Naive thymus-derived CD4-positive, alpha-beta T cell (primary cell): ENCODE measurements around the gene NEK7. TPM values are rescaled to one million over a fixed set of nuclear protein-coding genes. Genes with fewer than 3 reads are reported as not detected.

Experiments
- ATAC-seq: fragments of 150-1000 bp; cut with Tn5 transposase; 2 replicates; pipeline ENCODE4 v1.10.0; 2021; ENCODE audit warnings: mild to moderate bottlenecking, moderate library complexity
- CTCF ChIA-PET: fragments of 350-600 bp; sonication (Branson Sonifier 250); formaldehyde crosslinking; loops from one replicate; lab custom pipeline; 2021; ENCODE audit warnings: antibody characterized with exemption; lab: Charles Lee
- POLR2A ChIA-PET: fragments of 350-600 bp; sonication (Branson Sonifier 250); formaldehyde crosslinking; loops from one replicate; lab custom pipeline; 2021; ENCODE audit warnings: antibody characterized with exemption, inconsistent platforms; lab: Charles Lee
- DNase-seq, 9 donors: peaks; one replicate each; pipeline versions ENCODE4 v3.0.0 to v3.0.0-alpha.2; 2020 to 2022; ENCODE audit warnings: mixed read lengths in 1 of 9
- H3K27ac ChIP-seq: one replicate; pipeline ENCODE4 v1.7.0; 2013; ENCODE audit warnings: mild to moderate bottlenecking, low read depth, low read length, moderate library complexity
- H3K27me3 ChIP-seq, 2 donors: one replicate each; pipeline ENCODE4 v1.7.0; 2013; ENCODE audit warnings: low read length in 2 of 2, mild to moderate bottlenecking in 2 of 2, moderate library complexity in 2 of 2; ENCODE audit not compliant: control insufficient read depth in 2 of 2, insufficient read depth in 2 of 2
- H3K36me3 ChIP-seq, 3 experiments: 1 replicate in 2 of 3; 2 replicates in 1 of 3; pipeline ENCODE4 v1.7.0; 2013; ENCODE audit warnings: low read length in 3 of 3, mild to moderate bottlenecking in 3 of 3, moderate library complexity in 1 of 3; ENCODE audit not compliant: insufficient read depth in 3 of 3, control insufficient read depth in 2 of 3
- H3K4me1 ChIP-seq, 2 donors: one replicate each; pipeline ENCODE4 v1.7.0; 2013; ENCODE audit warnings: low read length in 2 of 2, mild to moderate bottlenecking in 2 of 2, moderate library complexity in 1 of 2; ENCODE audit not compliant: control insufficient read depth in 2 of 2, insufficient read depth in 2 of 2
- H3K4me3 ChIP-seq: 2 replicates; pipeline ENCODE4 v1.7.0; 2013; ENCODE audit warnings: mild to moderate bottlenecking, low read length
- H3K9me3 ChIP-seq, 3 experiments: 1 replicate in 2 of 3; 2 replicates in 1 of 3; pipeline ENCODE4 v1.7.0; 2013; ENCODE audit warnings: low read length in 3 of 3; ENCODE audit not compliant: control insufficient read depth in 2 of 3
- H3K27ac Mint-ChIP-seq, 9 donors: one replicate each; pipeline ENCODE4 v1.8.0; 2020 to 2022; ENCODE audit warnings: mixed read lengths in 9 of 9, mild to moderate bottlenecking in 8 of 9, moderate library complexity in 5 of 9, inconsistent platforms in 2 of 9
- H3K27me3 Mint-ChIP-seq, 5 donors: one replicate each; pipeline ENCODE4 v1.8.0; 2021 to 2022; ENCODE audit warnings: mixed read lengths in 5 of 5, mild to moderate bottlenecking in 1 of 5
- H3K36me3 Mint-ChIP-seq, 5 donors: one replicate each; pipeline ENCODE4 v1.8.0; 2020 to 2022; ENCODE audit warnings: mixed read lengths in 5 of 5, mild to moderate bottlenecking in 3 of 5, inconsistent platforms in 1 of 5
- H3K4me1 Mint-ChIP-seq, 7 donors: one replicate each; pipeline ENCODE4 v1.8.0; 2020 to 2022; ENCODE audit warnings: mixed read lengths in 7 of 7, mild to moderate bottlenecking in 3 of 7, inconsistent platforms in 1 of 7
- H3K4me3 Mint-ChIP-seq, 10 donors: one replicate each; pipeline ENCODE4 v1.8.0; 2020 to 2022; ENCODE audit warnings: mild to moderate bottlenecking in 10 of 10, mixed read lengths in 10 of 10, moderate library complexity in 6 of 10, inconsistent platforms in 2 of 10
- H3K9me3 Mint-ChIP-seq, 11 donors: one replicate each; pipeline ENCODE4 v1.8.0; 2020 to 2022; ENCODE audit warnings: mixed read lengths in 11 of 11, mild to moderate bottlenecking in 4 of 11, inconsistent platforms in 1 of 11, moderate library complexity in 1 of 11
- intact Hi-C, 2 donors: fragments of 100-400 bp; cut with micrococcal nuclease; formaldehyde crosslinking; loops; one replicate each; pipeline ENCODE4 v1.15.1; 2023
- polyA plus RNA-seq, 2 donors: library from polyadenylated mRNA; unstranded; fragments of 300-500 nt; fragmentation: Illumina TruSeq; gene quantifications; one replicate each; pipeline ENCODE4 v1.2.3, GENCODE V29; 2021
- total RNA-seq, 6 experiments: library from RNA in 5 of 6; stranded (reverse) in 5 of 6; gene quantifications; 1 replicate in 5 of 6; 2 replicates in 1 of 6; pipeline ENCODE4 v1.2.3 and lab custom pipeline; 2021 to 2026

The NEK7 gene
- total and polyA plus RNA-seq, 7 experiments from 2014 or later: 25.1 to 68.4 (median 44.5) TPM

DNA sequence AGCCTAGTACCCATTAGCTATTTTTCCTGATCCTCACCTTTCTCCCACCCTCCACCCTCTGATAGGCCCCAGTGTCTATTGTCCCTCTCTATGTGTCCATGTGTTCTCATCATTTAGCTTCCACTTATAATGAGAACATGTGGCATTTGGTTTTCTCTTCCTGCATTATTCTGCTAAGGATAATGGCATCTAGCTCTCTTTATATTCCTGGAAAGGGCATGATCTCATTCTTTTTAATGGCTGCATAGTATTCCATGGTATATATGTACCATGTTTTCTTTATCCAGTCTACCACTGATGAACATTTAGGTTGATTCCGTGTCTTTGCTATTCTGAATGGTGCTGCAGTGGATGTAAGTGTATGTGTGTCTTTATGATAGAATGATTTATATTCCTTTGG is 178.9 kb downstream of the NEK7 start:
- Histone ChIP-seq H3K36me3 (no peaks in the 10 kb centered on the region), H3K4me3 (no peak overlapping the region), H3K9me3 (no peaks in the 10 kb centered on the region), H3K27me3 (no peaks in the 10 kb centered on the region), H3K27ac (no peak overlapping the region), H3K4me1 (no peaks in the 10 kb centered on the region)
- Mint-ChIP-seq H3K9me3 (peaks cover 0 to 8% (median 0%) of the 10 kb centered on the region in 11 donors), H3K27ac (no peak overlapping the region), H3K4me3 (no peak overlapping the region), H3K36me3 (peaks cover 0 to 1% (median 0%) of the 10 kb centered on the region in 5 donors), H3K4me1 (no peaks in the 10 kb centered on the region), H3K27me3 (peaks cover 0 to 19% (median 3%) of the 10 kb centered on the region in 5 donors)
- no peak for DNase-seq
- ATAC-seq: no peak
- intact Hi-C loops: no loop called here
- ChIA-PET CTCF (no interaction called here), POLR2A (no interaction called here)

DNA sequence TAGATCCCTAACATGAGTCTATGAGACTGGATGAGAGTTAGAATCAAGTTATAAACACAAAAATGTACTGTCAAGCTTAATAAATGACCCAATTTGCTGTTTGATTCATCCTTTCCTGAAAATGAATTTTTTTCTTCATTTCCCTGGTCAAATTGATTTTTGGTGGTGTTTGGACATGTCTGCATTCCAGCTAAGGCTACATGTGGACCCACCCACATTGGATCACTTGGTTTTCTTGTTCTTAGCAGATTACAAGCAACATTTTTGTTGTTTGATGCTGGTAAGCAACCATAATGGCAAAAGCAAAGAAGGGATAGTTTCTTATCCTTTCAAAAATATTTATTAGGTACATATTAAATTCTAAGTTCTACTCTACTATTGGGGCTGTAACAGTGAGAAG is 181.1 kb downstream of the NEK7 start:
- Histone ChIP-seq H3K27me3 (no peaks in the 10 kb centered on the region), H3K9me3 (no peaks in the 10 kb centered on the region), H3K27ac (no peak overlapping the region), H3K4me3 (no peak overlapping the region), H3K4me1 (no peaks in the 10 kb centered on the region), H3K36me3 (no peaks in the 10 kb centered on the region)
- ATAC-seq: no peak
- peaks cover 0 to 8% (median 0%) of the 10 kb centered on the region in 11 donors for H3K9me3 Mint-ChIP-seq
- ChIA-PET CTCF (no interaction called here), POLR2A (no interaction called here)
- intact Hi-C loops: no loop called here
- H3K27ac Mint-ChIP-seq: no peak overlapping the region
- H3K36me3 Mint-ChIP-seq: peaks cover 0 to 1% (median 0%) of the 10 kb centered on the region in 5 donors
- H3K4me3 Mint-ChIP-seq: no peak overlapping the region
- no peaks in the 10 kb centered on the region for H3K4me1 Mint-ChIP-seq
- no peak for DNase-seq
- peaks cover 0 to 4% (median 0%) of the 10 kb centered on the region in 5 donors for H3K27me3 Mint-ChIP-seq

DNA sequence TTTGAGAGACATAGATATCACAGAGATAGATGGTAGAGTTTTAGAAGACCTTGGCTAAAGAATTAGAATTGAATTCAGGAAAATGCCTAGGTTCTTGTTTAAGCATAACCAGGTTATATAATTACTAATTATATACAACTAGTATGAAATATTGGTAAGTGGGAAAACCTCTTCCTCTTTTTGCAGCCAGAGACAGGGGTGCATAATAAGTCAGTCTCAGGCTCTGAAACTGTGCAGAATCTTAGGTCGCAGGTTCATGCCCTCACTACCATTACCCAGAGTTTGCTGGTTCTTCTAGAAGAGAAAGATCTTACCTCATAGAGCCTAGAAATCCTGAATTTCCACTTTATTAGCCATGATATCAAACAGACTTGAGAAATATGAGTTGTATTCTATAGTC is 183.3 kb downstream of the NEK7 start:
- H3K27me3 ChIP-seq: no peaks in the 10 kb centered on the region
- no peak for ATAC-seq
- no peak for DNase-seq
- H3K27ac ChIP-seq: no peak overlapping the region
- POLR2A ChIA-PET: no interaction called here
- CTCF ChIA-PET: interaction anchor here (0.9 kb wide), 1 partner anchor 61 kb away, joined by 3 read pairs; no protein-coding TSS in a partner anchor
- Mint-ChIP-seq H3K36me3 (peaks cover 0 to 1% (median 0%) of the 10 kb centered on the region in 5 donors), H3K9me3 (peaks cover 0 to 8% (median 0%) of the 10 kb centered on the region in 11 donors), H3K27ac (no peak overlapping the region), H3K4me1 (no peaks in the 10 kb centered on the region), H3K4me3 (no peak overlapping the region), H3K27me3 (peaks cover 0 to 8% (median 0%) of the 10 kb centered on the region in 5 donors)
- H3K9me3 ChIP-seq: no peaks in the 10 kb centered on the region
- intact Hi-C loops: no loop called here
- H3K4me1 ChIP-seq: no peaks in the 10 kb centered on the region
- H3K4me3 ChIP-seq: no peak overlapping the region
- H3K36me3 ChIP-seq: no peaks in the 10 kb centered on the region

DNA sequence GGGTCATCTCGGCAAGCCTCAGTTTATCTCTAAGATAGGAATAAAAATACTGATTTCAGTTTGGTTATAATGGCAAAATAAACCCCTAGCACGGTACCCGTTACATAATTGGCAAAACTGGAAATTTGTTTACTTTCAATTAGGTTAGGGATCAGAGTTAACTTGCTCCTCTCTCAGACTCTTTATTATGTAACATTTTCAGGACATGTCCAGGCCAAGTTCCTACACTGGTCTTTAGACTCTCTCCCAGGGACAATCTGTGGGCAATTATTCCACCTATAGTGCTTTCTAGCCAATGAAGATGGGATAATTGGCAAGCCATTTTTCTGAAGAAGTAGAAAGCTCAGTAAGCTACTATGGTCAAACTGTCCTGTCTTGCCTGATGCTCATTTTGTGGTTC is 189.4 kb downstream of the NEK7 start:
- POLR2A ChIA-PET: no interaction called here
- CTCF ChIA-PET: no interaction called here
- Mint-ChIP-seq H3K4me3 (no peak overlapping the region), H3K36me3 (no peaks in the 10 kb centered on the region), H3K4me1 (peaks cover 0 to 1% (median 0%) of the 10 kb centered on the region in 7 donors), H3K27me3 (peaks cover 0 to 11% (median 5%) of the 10 kb centered on the region in 5 donors), H3K27ac (no peak overlapping the region), H3K9me3 (no peaks in the 10 kb centered on the region)
- intact Hi-C loops: no loop called here
- ATAC-seq (no peak), DNase-seq (no peak)
- Histone ChIP-seq H3K36me3 (no peaks in the 10 kb centered on the region), H3K27me3 (no peaks in the 10 kb centered on the region), H3K4me1 (no peaks in the 10 kb centered on the region), H3K9me3 (no peaks in the 10 kb centered on the region), H3K27ac (no peak overlapping the region), H3K4me3 (no peak overlapping the region)

DNA sequence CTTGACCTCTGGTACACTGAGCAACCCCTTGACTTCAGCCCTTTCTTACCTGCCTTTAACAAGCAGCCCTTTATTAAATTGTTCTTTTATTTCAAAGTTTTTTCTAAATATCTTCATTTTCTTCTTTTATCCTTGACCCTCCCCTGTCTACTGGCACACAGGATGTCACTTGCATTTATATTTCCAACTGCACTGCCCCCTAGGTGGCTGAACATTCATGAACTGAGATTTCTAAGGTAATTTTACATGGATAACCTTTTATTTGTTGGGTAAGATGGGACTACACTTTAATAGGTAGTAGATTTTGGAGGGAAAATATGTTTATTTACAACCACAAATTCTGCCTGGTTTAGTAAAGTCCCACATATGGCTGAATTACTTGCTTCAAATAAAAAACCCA is 193.7 kb downstream of the NEK7 start:
- CTCF ChIA-PET: no interaction called here
- no peaks in the 10 kb centered on the region for H3K9me3 ChIP-seq
- Mint-ChIP-seq H3K4me3 (no peak overlapping the region), H3K9me3 (no peaks in the 10 kb centered on the region), H3K36me3 (no peaks in the 10 kb centered on the region), H3K27me3 (peaks cover 0 to 12% (median 6%) of the 10 kb centered on the region in 5 donors), H3K27ac (peak overlapping the region in 2 of 9 donors; percentile 18), H3K4me1 (peaks cover 0 to 2% (median 0%) of the 10 kb centered on the region in 7 donors)
- H3K27ac ChIP-seq: no peak overlapping the region
- intact Hi-C loops: no loop called here
- no peak overlapping the region for H3K4me3 ChIP-seq
- ATAC-seq (no peak), DNase-seq (no peak)
- no peaks in the 10 kb centered on the region for H3K4me1 ChIP-seq
- H3K27me3 ChIP-seq: no peaks in the 10 kb centered on the region
- no peaks in the 10 kb centered on the region for H3K36me3 ChIP-seq
- POLR2A ChIA-PET: no interaction called here

DNA sequence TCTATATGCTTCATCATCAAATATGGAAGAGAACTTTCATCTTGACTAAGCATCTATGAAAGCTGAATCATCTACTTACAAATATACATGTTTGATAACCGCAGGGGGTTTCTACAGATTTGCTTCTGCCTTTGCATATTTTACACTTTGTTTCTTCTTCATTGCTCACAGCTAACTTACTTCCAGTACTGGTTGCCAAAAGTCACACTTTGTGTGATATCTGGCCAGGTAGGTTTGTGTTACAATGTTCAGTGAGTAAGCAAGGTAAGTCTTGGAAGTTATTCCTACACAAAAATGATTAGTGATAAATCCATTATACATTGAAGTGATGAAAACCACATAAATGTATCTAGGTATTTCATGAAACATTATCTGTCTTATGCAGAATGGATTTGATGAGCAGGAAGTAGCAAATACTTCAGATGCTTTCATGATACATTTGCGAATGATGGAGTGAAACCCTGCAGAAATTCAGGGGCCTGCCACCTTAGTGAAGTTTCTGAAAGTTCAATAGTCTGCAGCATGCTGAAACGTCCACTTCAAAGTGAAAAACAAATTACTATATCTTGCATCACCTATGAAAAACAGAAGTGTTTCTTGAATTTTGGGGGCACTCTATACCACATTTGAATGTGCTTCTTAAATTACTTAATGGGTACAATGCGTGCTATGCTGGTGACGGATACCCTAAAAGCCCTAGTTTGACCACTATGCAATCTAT is 196.3 kb downstream of the NEK7 start:
- ChIA-PET POLR2A (no interaction called here), CTCF (interaction anchor here (1.3 kb wide), 1 partner anchor 265 kb away, joined by 3 read pairs; no protein-coding TSS in a partner anchor)
- Histone ChIP-seq H3K4me3 (no peak overlapping the region), H3K9me3 (no peaks in the 10 kb centered on the region), H3K27me3 (no peaks in the 10 kb centered on the region), H3K27ac (no peak overlapping the region), H3K36me3 (no peaks in the 10 kb centered on the region), H3K4me1 (no peaks in the 10 kb centered on the region)
- H3K27me3 Mint-ChIP-seq: peaks cover 0 to 16% (median 7%) of the 10 kb centered on the region in 5 donors
- ATAC-seq (no peak), DNase-seq (no peak)
- no peaks in the 10 kb centered on the region for H3K36me3 Mint-ChIP-seq
- H3K9me3 Mint-ChIP-seq: no peaks in the 10 kb centered on the region
- peaks cover 0 to 2% (median 0%) of the 10 kb centered on the region in 7 donors for H3K4me1 Mint-ChIP-seq
- intact Hi-C loops: no loop called here
- H3K4me3 Mint-ChIP-seq: no peak overlapping the region
- no peak overlapping the region for H3K27ac Mint-ChIP-seq

DNA sequence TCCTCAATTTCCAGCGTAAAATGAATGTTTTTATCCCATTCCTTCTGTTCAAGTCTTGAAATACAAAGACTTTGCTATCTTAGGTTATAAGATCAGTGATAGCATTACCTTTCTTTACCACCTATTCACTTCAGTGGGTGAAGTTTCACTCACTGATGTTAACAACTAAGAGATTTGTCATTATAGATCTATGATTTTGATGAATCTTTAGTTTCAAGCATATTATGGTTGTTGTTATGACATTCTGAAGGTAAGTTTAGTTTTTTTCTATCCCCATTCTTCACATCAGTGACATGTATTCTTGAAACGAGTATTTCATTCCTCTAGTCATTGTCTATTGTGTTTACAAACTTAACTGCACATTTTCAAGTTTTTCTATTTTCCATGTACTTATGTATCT is 201.1 kb downstream of the NEK7 start:
- Histone ChIP-seq H3K27me3 (no peaks in the 10 kb centered on the region), H3K36me3 (no peaks in the 10 kb centered on the region), H3K4me3 (no peak overlapping the region), H3K27ac (no peak overlapping the region), H3K9me3 (no peaks in the 10 kb centered on the region), H3K4me1 (no peaks in the 10 kb centered on the region)
- Mint-ChIP-seq H3K27ac (no peak overlapping the region), H3K4me1 (peaks cover 0 to 3% (median 0%) of the 10 kb centered on the region in 7 donors), H3K36me3 (no peaks in the 10 kb centered on the region), H3K9me3 (no peaks in the 10 kb centered on the region), H3K4me3 (no peak overlapping the region), H3K27me3 (peaks cover 0 to 27% (median 3%) of the 10 kb centered on the region in 5 donors)
- POLR2A ChIA-PET: no interaction called here
- no peak for ATAC-seq
- CTCF ChIA-PET: interaction anchor here (1.0 to 1.2 kb wide), 2 partner anchors 106 to 337 kb away, joined by 3 read pairs; no protein-coding TSS in a partner anchor
- intact Hi-C loops: loop anchor here (2.0 to 5.0 kb wide), 5 partner anchors 201 to 831 kb away; partner anchors contain the start of gene NEK7 (in 1 of the 2)
- no peak for DNase-seq
